Kidney capillary endothelial cell (primary cell): ENCODE results near the gene PTPRZ1.

Experiments
- DNase-seq: peaks from one replicate; pipeline ENCODE4 v3.0.0-alpha.2; 2018; ENCODE audit warnings: low spot score

PTPRZ1 gene

GRCh38 chr7:121872831-121873288, at the start of gene PTPRZ1:
PTPRZ1 (plus strand) TSS chr7:121873161; CDS start chr7:121873500, 339 bp downstream.
- DNase-seq, result no peak

- DNase-seq, result no peak
These were observed 48.7 kb upstream of the PTPRZ1 start for GRCh38 chr7:121824276-121824675.

DNA sequence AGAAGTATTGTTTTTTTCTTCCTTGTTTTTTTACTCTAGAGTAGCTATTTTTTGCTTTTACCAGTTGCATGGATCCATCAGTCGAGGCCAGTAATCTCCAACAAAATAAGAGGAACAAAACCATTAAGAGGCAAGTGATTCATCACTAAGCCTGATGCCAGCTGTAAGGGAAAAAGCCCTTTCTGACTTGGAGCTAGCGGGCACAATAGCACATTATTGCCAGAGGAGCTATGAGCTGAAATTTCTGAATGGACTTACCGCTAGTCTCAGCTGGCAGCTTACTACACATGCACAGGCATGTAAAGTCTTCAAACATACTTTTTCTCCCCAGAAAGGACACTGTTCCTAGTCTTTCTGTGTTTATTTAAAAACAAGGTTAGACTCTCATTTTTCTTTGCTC, 41.6 kb upstream of the PTPRZ1 start:
- no peak for DNase-seq

DNA sequence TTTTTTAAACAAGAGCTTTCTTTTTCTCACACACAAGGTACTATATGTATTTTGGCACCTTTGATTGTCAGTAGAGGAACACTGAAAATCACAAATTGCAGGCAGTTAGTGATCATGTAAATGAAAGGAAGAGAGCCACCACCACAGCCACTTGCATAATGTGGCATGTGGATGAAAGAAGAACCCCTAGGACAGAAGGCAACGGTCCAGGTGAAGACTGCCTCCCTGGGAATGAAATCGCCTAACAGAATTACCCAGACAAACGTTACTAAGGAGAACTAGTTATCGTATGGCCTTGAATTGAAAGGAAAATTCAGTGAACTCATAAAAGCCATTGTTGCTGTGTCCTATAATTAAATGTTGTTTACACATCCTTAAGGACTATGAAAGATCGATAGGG, 41.2 kb upstream of the PTPRZ1 start:
- DNase-seq, result no peak

- DNase-seq, result no peak
These were observed 40.6 kb upstream of the PTPRZ1 start for GRCh38 chr7:121832347-121832746.

DNA sequence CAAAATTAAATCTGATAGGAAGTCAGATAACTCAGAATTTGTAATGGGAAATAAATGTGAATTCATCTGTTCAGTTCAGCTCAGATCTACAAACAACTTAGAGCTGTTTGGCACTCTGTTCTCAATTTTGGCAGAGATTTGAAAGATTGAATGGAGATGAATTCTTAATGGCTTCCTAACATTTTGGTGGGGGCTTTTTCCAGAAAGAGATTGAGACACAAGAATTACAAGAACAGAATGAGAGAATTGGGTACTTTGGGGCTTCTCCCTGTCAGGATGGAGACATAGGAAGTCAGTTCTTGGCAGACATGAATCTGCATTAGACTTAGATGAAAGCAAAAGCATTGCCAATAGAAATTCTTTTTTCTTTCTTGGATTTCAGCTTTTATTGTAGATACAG, 39.0 kb upstream of the PTPRZ1 start:
- no peak for DNase-seq

GRCh38 chr7:121837462-121837861, 35.5 kb upstream of the PTPRZ1 start:
- DNase-seq, result no peak

- DNase-seq, result no peak
These were observed 25.9 kb upstream of the PTPRZ1 start for GRCh38 chr7:121847041-121847440.

GRCh38 chr7:121853307-121853706, 19.7 kb upstream of the PTPRZ1 start:
- no peak for DNase-seq

- no peak for DNase-seq
These were observed 12.0 kb upstream of the PTPRZ1 start for GRCh38 chr7:121860953-121861352.

DNA sequence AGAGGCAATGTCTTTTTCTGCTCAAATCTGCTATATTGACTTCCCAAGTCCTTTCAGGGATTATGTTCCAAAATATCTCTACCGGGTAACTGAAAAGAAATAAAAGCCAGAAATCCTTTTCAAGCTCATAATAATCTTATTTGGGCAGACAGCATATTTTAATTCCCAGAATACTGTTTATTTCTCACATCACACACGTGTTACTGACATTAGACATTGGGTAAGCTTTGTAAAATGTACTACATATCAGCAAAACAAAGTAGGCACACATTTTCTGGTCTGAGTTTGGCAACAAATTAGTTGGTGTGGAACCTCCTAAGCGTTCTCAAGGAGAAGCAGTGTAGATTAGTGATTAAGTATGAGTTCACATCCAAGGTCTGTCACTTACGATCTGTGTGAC, 10.4 kb upstream of the PTPRZ1 start:
- no peak for DNase-seq

DNA sequence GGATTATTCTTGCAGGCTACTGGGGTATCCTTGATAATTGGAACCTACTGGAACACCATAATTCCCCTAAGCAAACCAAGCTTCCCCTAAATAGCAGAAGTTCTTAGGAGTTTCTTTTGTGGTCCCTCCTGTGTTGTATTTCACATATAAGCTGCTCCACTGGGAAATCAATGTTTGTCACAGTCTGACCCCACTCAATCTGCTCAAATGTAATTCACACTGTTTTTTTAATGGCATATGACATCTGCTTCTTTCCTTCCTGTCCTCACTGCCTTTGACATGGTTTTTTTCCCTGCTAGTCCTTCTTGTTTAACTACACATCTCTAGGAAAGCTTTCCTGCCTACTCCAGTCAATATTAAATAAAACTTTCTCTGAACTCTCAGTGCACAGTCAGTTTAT, 1.8 kb upstream of the PTPRZ1 start:
- no peak for DNase-seq

GRCh38 chr7:121873289-121874194, 581 bp downstream of the PTPRZ1 start:
- DNase-seq, result no peak

DNA sequence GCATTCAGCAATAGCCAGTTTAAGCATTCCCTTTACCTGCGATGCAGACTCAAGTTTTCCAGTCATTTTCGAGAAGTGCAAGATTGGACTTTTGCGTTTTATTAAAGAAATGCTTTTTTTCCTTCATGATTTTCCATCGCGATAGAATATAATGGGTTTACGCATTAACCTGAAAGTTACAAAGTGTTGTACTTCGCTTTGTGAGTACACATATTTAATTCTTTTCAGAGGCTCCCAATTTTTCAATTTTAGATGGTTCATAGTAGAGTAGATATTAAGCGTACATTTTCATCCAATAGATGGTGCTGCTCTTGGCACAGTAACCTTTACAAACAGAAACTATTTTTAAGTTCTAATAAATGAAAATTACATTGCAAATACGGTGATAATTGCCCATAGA, 1.3 kb downstream of the PTPRZ1 start:
- DNase-seq, result no peak

DNA sequence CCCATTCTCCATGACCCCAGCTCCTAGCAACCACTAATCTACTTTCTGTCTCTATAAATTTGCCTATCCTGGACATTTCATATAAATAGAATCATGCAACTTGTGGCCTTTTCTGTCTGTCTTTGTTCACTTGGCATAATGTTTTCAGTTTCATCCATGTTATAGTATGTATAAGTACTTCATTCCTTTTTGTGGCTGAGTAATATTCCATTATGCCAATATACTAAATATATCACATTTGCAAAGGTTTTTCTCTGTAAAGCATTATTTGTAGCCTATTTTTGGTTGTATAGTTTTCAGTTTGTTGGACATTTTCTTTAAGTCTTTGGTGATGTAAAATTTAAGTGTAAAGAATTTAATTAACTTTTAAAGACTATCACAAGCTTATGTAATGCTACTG, 2.2 kb downstream of the PTPRZ1 start:
- no peak for DNase-seq

GRCh38 chr7:121876656-121877500, 3.9 kb downstream of the PTPRZ1 start:
- no peak for DNase-seq

GRCh38 chr7:121878918-121879464, 6.0 kb downstream of the PTPRZ1 start:
- no peak for DNase-seq

- DNase-seq, result no peak
These were observed 6.6 kb downstream of the PTPRZ1 start for GRCh38 chr7:121879544-121879943.

GRCh38 chr7:121882731-121883130, 9.8 kb downstream of the PTPRZ1 start:
- DNase-seq, result no peak

- DNase-seq, result no peak
These were observed 12.4 kb downstream of the PTPRZ1 start for GRCh38 chr7:121885166-121885920.

- DNase-seq, result no peak
These were observed 14.7 kb downstream of the PTPRZ1 start for GRCh38 chr7:121887634-121888033.

GRCh38 chr7:121890833-121891232, 17.9 kb downstream of the PTPRZ1 start:
- DNase-seq, result no peak
